Left lung (tissue), 10 donors: ENCODE measurements around the gene WNT2. TPM values are rescaled to one million over a fixed set of nuclear protein-coding genes. Genes with fewer than 3 reads are reported as not detected.

Source experiments
- ATAC-seq: fragments of 200-7000 bp; cut with Tn5 transposase; one replicate; pipeline ENCODE4 v1.9.1; 2020; ENCODE audit warnings: moderate library complexity
- DNase-seq, 4 donors: peaks; one replicate each; pipeline ENCODE4 v3.0.0-alpha.2; 2013 to 2020
- H3K27ac ChIP-seq, 2 donors: fragments of 200-600 bp; sonication (generic) in 1 of 2; one replicate each; pipeline versions ENCODE4 v1.5.0 to v1.8.0; 2020 to 2021
- H3K27me3 ChIP-seq, 2 donors: fragments of 200-600 bp; sonication (generic) in 1 of 2; one replicate each; pipeline versions ENCODE4 v1.5.0 to v1.8.0; 2020 to 2021
- H3K36me3 ChIP-seq, 2 donors: fragments of 200-600 bp; sonication (generic) in 1 of 2; one replicate each; pipeline versions ENCODE4 v1.5.0 to v1.8.0; 2020 to 2021
- H3K4me1 ChIP-seq, 2 donors: fragments of 200-600 bp; one replicate each; pipeline ENCODE4 v1.8.0; 2021
- H3K4me3 ChIP-seq, 2 donors: fragments of 200-600 bp; sonication (generic) in 1 of 2; one replicate each; pipeline versions ENCODE4 v1.5.0 to v1.8.0; 2020 to 2021; ENCODE audit warnings: mild to moderate bottlenecking in 1 of 2
- H3K9me3 ChIP-seq, 2 donors: fragments of 200-600 bp; sonication (generic) in 1 of 2; one replicate each; pipeline versions ENCODE4 v1.5.0 to v1.8.0; 2020 to 2021
- intact Hi-C, 2 donors: fragments of 100-400 bp; cut with DNase I; formaldehyde crosslinking; loops; one replicate each; pipeline versions ENCODE4 v1.11.2 to v1.14.2; 2022
- polyA plus RNA-seq, 6 donors: library from polyadenylated mRNA; unstranded; fragments of 120-200 nt; gene quantifications; one replicate each; pipeline ENCODE4 v1.2.1, GENCODE V29; 2013; ENCODE audit not compliant: insufficient read length in 6 of 6
- total RNA-seq, 2 donors: library from RNA; stranded (reverse); fragmentation: NEBNext Ultra II Directional; extraction: Animal tissue kit (Norgen Biotek cat#: 25700); gene quantifications; one replicate each; pipeline ENCODE4 v1.2.1, GENCODE V29; 2021
- TF ChIP-seq, protein P1 (sequence below), 2 donors: fragments of 200-600 bp; sonication (generic) in 1 of 2; IDR thresholded peaks; one replicate each; pipeline versions ENCODE4 v1.5.0 to v1.8.0; 2021; ENCODE audit warnings: antibody characterized with exemption in 2 of 2
- donor health status: DM: no; HTN: yes; CAD: no.
- donor health status: DM: no; HTN: no; CAD: no.

Gene WNT2
- total and polyA plus RNA-seq, 8 donors, result 21.7 to 158 (median 138) TPM

DNA sequence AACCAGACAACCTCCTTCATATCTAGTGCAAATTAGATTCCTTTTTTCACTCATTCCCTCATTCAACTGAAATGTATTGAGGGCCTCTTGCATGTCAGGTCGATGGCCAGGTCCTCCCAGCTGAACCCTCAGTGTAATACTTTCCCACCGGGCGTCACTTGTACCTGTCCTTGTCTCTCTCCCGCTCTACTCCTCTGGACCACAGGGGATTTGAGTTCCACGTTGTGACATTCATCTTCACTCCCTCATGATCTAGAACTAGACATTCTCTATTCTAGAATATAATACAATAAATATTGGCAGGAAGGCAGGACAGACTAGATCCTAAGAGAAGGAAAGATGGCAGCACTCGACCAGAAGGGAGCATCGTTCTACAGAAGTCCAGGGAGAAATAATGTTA lies 83.9 kb downstream of the WNT2 start:
- intact Hi-C loops, result no loop called here
- Histone ChIP-seq H3K4me3 (no peak overlapping the region), H3K9me3 (no peaks in the 10 kb centered on the region), H3K4me1 (no peaks in the 10 kb centered on the region), H3K27ac (no peak overlapping the region), H3K36me3 (no peaks in the 10 kb centered on the region), H3K27me3 (no peaks in the 10 kb centered on the region)
- ATAC-seq (no peak), DNase-seq (no peak)
- TF ChIP-seq, protein P1, sequence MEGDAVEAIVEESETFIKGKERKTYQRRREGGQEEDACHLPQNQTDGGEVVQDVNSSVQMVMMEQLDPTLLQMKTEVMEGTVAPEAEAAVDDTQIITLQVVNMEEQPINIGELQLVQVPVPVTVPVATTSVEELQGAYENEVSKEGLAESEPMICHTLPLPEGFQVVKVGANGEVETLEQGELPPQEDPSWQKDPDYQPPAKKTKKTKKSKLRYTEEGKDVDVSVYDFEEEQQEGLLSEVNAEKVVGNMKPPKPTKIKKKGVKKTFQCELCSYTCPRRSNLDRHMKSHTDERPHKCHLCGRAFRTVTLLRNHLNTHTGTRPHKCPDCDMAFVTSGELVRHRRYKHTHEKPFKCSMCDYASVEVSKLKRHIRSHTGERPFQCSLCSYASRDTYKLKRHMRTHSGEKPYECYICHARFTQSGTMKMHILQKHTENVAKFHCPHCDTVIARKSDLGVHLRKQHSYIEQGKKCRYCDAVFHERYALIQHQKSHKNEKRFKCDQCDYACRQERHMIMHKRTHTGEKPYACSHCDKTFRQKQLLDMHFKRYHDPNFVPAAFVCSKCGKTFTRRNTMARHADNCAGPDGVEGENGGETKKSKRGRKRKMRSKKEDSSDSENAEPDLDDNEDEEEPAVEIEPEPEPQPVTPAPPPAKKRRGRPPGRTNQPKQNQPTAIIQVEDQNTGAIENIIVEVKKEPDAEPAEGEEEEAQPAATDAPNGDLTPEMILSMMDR (IDR thresholded peaks at IDR 0.05), result no peak

DNA sequence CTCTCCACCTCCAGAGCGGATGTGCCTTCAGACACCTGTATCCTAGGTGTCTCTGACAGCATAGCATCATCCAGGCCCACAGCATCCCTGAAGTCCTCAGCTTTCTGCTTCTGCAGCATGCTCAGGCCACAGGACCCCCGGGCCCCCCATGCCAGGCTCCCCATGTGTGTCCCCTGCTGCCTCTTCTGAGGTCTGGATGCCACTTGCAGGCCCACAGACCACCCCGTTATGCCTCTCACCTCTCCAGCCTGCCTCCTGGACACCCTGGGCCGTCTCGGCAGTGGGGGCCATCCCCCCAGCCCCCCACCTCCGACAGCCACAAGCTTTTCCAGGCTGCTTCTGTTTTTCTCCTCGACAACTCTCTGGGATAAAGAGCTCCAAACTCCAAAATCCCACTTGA lies 84.4 kb downstream of the WNT2 start:
- Histone ChIP-seq H3K27ac (no peak overlapping the region), H3K4me1 (no peaks in the 10 kb centered on the region), H3K36me3 (no peaks in the 10 kb centered on the region), H3K9me3 (peaks cover 0 to 1% of the 10 kb centered on the region in 2 donors), H3K4me3 (no peak overlapping the region), H3K27me3 (no peaks in the 10 kb centered on the region)
- no peak for ATAC-seq
- intact Hi-C loops, result no loop called here
- TF ChIP-seq, protein P1 (IDR thresholded peaks at IDR 0.05), result no peak
- no peak for DNase-seq

DNA sequence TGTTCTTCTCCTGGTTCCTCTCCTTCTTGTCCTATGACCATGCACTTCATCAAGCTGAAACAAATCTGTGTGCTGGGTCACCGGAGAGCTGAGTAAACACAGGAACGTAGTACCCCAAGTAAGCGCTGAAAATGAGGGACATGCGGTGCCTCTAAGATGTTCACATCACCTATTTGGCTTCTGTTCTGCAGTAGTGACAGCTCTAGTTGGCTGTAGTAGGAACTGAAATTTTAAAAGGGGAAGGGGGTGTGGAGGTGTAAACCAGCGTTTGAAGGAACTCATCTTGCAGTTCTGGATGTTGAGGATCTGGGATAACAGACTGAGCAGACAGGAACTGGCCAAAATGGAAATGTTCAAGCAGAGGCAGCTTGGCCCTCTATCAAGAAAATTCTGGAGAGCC lies 85.2 kb downstream of the WNT2 start:
- H3K36me3 ChIP-seq, result no peaks in the 10 kb centered on the region
- H3K4me1 ChIP-seq, result no peaks in the 10 kb centered on the region
- intact Hi-C loops, result no loop called here
- peaks cover 0 to 3% of the 10 kb centered on the region in 2 donors for H3K9me3 ChIP-seq
- TF ChIP-seq, protein P1 (IDR thresholded peaks at IDR 0.05), result no peak
- DNase-seq (no peak), ATAC-seq (no peak)
- no peaks in the 10 kb centered on the region for H3K27me3 ChIP-seq
- no peak overlapping the region for H3K27ac ChIP-seq
- H3K4me3 ChIP-seq, result no peak overlapping the region

DNA sequence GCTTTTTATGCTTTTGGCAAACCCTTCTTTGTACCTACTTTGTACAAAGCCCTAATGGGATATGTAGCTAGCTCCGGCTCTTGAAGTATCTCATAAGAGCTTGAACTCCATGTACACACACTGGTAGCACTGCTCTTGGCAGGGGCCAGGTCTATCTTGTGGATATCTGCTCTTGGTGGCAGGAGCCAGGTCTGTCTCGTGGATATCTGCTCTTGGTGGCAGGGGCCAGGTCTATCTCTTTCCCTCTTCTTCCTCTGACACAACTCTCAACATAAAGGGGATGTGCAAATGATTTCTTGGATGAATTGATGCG lies 91.9 kb downstream of the WNT2 start:
- no peaks in the 10 kb centered on the region for H3K4me1 ChIP-seq
- peaks cover 0 to 10% of the 10 kb centered on the region in 2 donors for H3K36me3 ChIP-seq
- ATAC-seq, result no peak
- no peaks in the 10 kb centered on the region for H3K27me3 ChIP-seq
- TF ChIP-seq, protein P1 (IDR thresholded peaks at IDR 0.05), result no peak
- H3K9me3 ChIP-seq, result peaks cover 0 to 10% of the 10 kb centered on the region in 2 donors
- H3K4me3 ChIP-seq, result no peak overlapping the region
- no peak overlapping the region for H3K27ac ChIP-seq
- DNase-seq, result no peak
- intact Hi-C loops, result no loop called here

DNA sequence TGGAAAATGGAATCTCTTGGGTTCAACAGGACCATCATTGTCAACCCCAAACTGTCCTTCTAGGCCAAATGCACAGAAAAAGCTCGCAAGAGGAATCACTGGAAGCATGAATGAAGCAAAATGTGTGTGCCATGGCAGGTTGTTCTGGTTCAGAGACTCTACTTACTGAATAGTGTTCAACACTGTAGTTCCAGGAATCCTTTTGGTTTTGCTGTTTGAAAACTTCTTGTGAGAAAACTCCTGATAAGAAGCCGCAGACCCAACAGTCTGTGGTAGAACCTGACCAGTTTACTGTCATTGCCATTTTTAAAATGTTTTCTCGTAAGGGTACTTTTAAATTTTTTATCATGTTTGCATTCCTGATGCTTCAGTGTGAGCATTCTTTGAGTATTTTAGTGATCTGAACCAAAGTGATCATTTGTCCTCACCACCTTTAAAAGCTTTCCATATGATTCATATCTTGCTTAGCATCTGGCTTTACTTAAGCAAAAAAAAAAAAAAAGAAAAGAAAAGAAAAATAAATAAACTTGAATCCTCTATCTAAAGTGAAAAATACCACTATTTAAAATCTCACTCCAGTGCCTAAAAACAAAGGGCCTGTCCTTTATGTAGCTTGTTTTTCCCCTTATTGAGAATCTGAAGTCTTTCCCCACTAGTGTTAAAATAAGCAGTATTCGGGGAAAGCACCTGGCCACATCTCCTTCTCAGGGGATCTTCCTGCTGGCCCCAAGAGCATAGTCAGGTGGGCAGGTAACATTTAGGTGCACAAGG lies 92.4 kb downstream of the WNT2 start:
- Histone ChIP-seq H3K36me3 (peaks cover 0 to 10% of the 10 kb centered on the region in 2 donors), H3K27me3 (no peaks in the 10 kb centered on the region), H3K4me1 (no peaks in the 10 kb centered on the region), H3K27ac (no peak overlapping the region), H3K9me3 (peaks cover 0 to 10% of the 10 kb centered on the region in 2 donors), H3K4me3 (no peak overlapping the region)
- DNase-seq, result no peak
- intact Hi-C loops, result no loop called here
- TF ChIP-seq, protein P1 (IDR thresholded peaks at IDR 0.05), result no peak
- no peak for ATAC-seq
